Panc1 (cell line): ENCODE measurements around the gene ZKSCAN8. TPM values are rescaled to one million over a fixed set of nuclear protein-coding genes. Genes with fewer than 3 reads are reported as not detected.

ENCODE experiments used
- ATAC-seq: fragments of 200-7000 bp; cut with Tn5 transposase; 2 replicates; pipeline ENCODE4 v1.9.1; 2020; ENCODE audit warnings: mild to moderate bottlenecking, moderate library complexity
- BruUV-seq: library from RNA; stranded (reverse); fragments of 400-500 nt; replicated peaks from 2 replicates; lab custom pipeline; 2021; lab: Mats Ljungman, UMichigan
- CTCF ChIA-PET: fragments of 300-600 bp; sonication (Branson Sonifier 250); formaldehyde crosslinking; loops from one replicate; lab custom pipeline; 2022; ENCODE audit warnings: antibody characterized with exemption; lab: Charles Lee
- POLR2A ChIA-PET: fragments of 300-600 bp; sonication (Branson Sonifier 250); formaldehyde crosslinking; loops from one replicate; lab custom pipeline; 2022; ENCODE audit warnings: antibody characterized with exemption; lab: Charles Lee
- DNase-seq: peaks from one replicate; pipeline ENCODE4 v3.0.0-alpha.2; 2010; ENCODE audit warnings: low read depth, low spot score
- H3K27ac ChIP-seq: 2 replicates; pipeline ENCODE4 v1.5.1; 2011; ENCODE audit warnings: mild to moderate bottlenecking, low read length, inconsistent platforms
- H3K27me3 ChIP-seq: fragments of 200-500 bp; sonication (Bioruptor generic); 2 replicates; pipeline ENCODE4 v1.6.0; 2014; ENCODE audit warnings: low read length, inconsistent platforms; ENCODE audit not compliant: control insufficient read depth, insufficient read depth
- H3K36me3 ChIP-seq: fragments of 200-500 bp; sonication (Bioruptor generic); 2 replicates; pipeline ENCODE4 v1.5.1; 2014; ENCODE audit warnings: inconsistent platforms, mild to moderate bottlenecking, low read length, moderate library complexity; ENCODE audit not compliant: control insufficient read depth, insufficient read depth
- H3K4me1 ChIP-seq: 2 replicates; pipeline ENCODE4 v1.5.1; 2011; ENCODE audit warnings: inconsistent platforms, mild to moderate bottlenecking, low read length, moderate library complexity; ENCODE audit not compliant: control insufficient read depth, insufficient read depth
- H3K4me3 ChIP-seq, 2 experiments: 2 replicates each; pipeline ENCODE4 v1.5.1; 2011 to 2012; ENCODE audit warnings: low read depth in 2 of 2, low read length in 2 of 2, mild to moderate bottlenecking in 2 of 2, inconsistent platforms in 1 of 2, moderate library complexity in 1 of 2
- H3K9me3 ChIP-seq: fragments of 200-500 bp; sonication (Bioruptor generic); 2 replicates; pipeline ENCODE4 v1.5.1; 2014; ENCODE audit warnings: low read depth, mild to moderate bottlenecking, inconsistent platforms, low read length, moderate library complexity; ENCODE audit not compliant: control insufficient read depth, insufficient read depth
- POLR2AphosphoS5 ChIP-seq: IDR thresholded peaks from 2 replicates; pipeline ENCODE4 v1.6.1; 2012; ENCODE audit warnings: mild to moderate bottlenecking, low read depth, low read length, moderate library complexity
- SIN3A ChIP-seq: IDR thresholded peaks from 2 replicates; pipeline ENCODE4 v1.6.1; 2012; ENCODE audit warnings: low read depth, mild to moderate bottlenecking, low read length, moderate library complexity, borderline replicate concordance; ENCODE audit not compliant: insufficient read depth
- TCF7L2 ChIP-seq: IDR thresholded peaks from 2 replicates; pipeline ENCODE4 v1.6.1; 2011; ENCODE audit warnings: mild to moderate bottlenecking, low read depth, low read length, inconsistent platforms
- in situ Hi-C: cut with HindIII; loops from 2 replicates; pipeline ENCODE4 v1.10.0; 2016; ENCODE audit warnings: low sequenced_read_pairs, low pct_unique_long_range_greater_than_20kb
- intact Hi-C: fragments of 100-400 bp; cut with micrococcal nuclease; formaldehyde crosslinking; loops from one replicate; pipeline ENCODE4 v1.10.0; 2022; ENCODE audit not compliant: unreplicated experiment
- total RNA-seq: library from RNA; stranded (reverse); gene quantifications from one replicate; pipeline ENCODE4 v1.2.1, GENCODE V29; 2021; ENCODE audit not compliant: unreplicated experiment
- TF ChIP-seq, protein P1 (sequence below): fragments of 450-650 bp; IDR thresholded peaks from 2 replicates; pipeline ENCODE4 v1.5.1; 2017; ENCODE audit warnings: mild to moderate bottlenecking
- TF ChIP-seq, protein P2 (sequence below), 2 experiments: IDR thresholded peaks; 2 replicates each; pipeline ENCODE4 v1.6.1; 2011 to 2012; ENCODE audit warnings: low read depth in 2 of 2, control low read depth in 1 of 2, low read length in 1 of 2, mild to moderate bottlenecking in 1 of 2, moderate library complexity in 1 of 2; ENCODE audit not compliant: insufficient read depth in 1 of 2

ZKSCAN8 gene
- total RNA-seq, 1 experiment from 2014 or later, result 18.4 TPM

DNA sequence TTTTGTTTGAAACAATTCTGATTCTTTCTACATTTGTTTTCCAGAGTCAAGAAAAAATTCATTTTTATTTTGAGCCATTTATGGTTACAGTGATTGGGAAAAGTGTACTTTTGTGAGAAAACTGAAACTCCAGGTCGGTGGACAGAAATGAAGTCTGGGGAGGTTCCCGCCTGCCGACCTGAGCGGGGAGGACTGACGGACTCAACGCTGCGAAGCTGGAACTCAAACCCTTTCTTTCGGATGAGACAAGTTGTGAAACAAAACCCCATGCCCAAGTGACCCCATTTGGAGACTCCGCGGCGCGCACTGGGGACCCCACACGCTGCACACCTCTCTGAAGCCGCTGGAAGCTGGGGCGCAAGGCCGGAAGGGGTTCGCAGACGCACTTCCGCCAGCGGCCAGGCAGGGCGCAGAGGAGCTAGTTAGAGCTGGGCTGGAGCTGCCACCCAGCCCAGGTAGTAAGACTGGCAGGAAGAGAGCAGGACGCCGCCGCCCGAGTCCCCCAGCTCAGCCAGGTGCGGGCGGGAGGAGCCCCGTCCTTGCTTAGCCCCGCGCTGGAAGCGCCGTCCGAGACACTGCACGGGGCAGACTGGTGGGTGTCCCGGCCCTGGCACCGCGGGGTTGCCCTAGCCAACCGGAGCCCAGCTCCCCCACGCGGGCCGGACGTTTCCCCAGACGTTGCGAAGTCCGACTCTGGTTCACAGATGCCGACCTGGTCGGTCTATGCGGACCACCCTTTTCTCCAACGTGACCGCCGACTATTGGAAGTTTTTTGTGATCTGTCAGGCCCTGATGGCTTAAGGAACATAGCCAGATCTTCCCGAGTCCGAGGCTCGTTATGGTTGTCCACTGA, 37.1 kb upstream of the ZKSCAN8 start:
- Histone ChIP-seq H3K4me3 (peak overlapping the region; percentile 68 to 71), H3K9me3 (no peaks in the 10 kb centered on the region), H3K36me3 (no peaks in the 10 kb centered on the region), H3K27ac (peak overlapping the region; percentile 95), H3K27me3 (no peaks in the 10 kb centered on the region), H3K4me1 (peaks cover 9% of the 10 kb centered on the region)
- ChIA-PET POLR2A (interaction anchor here (0.5 kb wide), 1 partner anchor 268 kb away, joined by 7 read pairs; no protein-coding TSS in a partner anchor), CTCF (interaction anchor here (0.5 to 0.6 kb wide), 2 partner anchors 8 to 30 kb away, joined by 3 to 5 read pairs; no protein-coding TSS in a partner anchor)
- ATAC-seq, result peak; percentile 100
- TF ChIP-seq, protein P1, sequence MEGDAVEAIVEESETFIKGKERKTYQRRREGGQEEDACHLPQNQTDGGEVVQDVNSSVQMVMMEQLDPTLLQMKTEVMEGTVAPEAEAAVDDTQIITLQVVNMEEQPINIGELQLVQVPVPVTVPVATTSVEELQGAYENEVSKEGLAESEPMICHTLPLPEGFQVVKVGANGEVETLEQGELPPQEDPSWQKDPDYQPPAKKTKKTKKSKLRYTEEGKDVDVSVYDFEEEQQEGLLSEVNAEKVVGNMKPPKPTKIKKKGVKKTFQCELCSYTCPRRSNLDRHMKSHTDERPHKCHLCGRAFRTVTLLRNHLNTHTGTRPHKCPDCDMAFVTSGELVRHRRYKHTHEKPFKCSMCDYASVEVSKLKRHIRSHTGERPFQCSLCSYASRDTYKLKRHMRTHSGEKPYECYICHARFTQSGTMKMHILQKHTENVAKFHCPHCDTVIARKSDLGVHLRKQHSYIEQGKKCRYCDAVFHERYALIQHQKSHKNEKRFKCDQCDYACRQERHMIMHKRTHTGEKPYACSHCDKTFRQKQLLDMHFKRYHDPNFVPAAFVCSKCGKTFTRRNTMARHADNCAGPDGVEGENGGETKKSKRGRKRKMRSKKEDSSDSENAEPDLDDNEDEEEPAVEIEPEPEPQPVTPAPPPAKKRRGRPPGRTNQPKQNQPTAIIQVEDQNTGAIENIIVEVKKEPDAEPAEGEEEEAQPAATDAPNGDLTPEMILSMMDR, result peak; percentile 77
- TF ChIP-seq TCF7L2, result peak; percentile 39; the same call in 1 of the 2 replicates
- TF ChIP-seq, protein P2, sequence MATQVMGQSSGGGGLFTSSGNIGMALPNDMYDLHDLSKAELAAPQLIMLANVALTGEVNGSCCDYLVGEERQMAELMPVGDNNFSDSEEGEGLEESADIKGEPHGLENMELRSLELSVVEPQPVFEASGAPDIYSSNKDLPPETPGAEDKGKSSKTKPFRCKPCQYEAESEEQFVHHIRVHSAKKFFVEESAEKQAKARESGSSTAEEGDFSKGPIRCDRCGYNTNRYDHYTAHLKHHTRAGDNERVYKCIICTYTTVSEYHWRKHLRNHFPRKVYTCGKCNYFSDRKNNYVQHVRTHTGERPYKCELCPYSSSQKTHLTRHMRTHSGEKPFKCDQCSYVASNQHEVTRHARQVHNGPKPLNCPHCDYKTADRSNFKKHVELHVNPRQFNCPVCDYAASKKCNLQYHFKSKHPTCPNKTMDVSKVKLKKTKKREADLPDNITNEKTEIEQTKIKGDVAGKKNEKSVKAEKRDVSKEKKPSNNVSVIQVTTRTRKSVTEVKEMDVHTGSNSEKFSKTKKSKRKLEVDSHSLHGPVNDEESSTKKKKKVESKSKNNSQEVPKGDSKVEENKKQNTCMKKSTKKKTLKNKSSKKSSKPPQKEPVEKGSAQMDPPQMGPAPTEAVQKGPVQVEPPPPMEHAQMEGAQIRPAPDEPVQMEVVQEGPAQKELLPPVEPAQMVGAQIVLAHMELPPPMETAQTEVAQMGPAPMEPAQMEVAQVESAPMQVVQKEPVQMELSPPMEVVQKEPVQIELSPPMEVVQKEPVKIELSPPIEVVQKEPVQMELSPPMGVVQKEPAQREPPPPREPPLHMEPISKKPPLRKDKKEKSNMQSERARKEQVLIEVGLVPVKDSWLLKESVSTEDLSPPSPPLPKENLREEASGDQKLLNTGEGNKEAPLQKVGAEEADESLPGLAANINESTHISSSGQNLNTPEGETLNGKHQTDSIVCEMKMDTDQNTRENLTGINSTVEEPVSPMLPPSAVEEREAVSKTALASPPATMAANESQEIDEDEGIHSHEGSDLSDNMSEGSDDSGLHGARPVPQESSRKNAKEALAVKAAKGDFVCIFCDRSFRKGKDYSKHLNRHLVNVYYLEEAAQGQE (IDR thresholded peaks at IDR 0.05; ENCODE audit: insufficient read depth in 1 of 2, low read depth in 2 of 2, low read length in 1 of 2), result 0 out of 4 replicates have a peak, but pooled peaks of 1 of the 2 experiments have one; percentile 28
- TF ChIP-seq POLR2AphosphoS5, result peak; percentile 94
- peak; percentile 60; the same call in 1 of the 2 replicates for TF ChIP-seq SIN3A
- BruUV-seq, result no TSS peak
- in situ Hi-C loops (no loop called here), intact Hi-C loops (no loop called here)
- DNase-seq, result no peak

DNA sequence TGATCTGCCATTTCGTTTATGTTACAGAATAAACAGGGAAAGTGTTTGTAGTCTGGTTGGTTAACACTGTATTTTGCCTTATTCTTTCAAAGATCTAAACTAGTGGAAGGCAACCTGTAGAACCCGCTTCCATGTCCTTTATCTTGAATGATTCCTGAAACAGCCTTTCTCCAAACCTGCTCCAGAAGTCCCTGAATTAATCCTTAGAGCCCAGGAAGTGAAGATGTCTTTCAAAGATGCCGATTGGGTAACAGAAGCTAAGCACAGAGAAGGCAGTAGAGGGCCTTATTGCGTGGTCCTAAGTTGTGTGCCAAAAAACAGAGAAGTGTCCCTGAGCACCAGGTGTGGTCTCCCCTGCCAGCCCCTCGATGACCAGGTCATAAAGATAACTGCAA, 36.4 kb upstream of the ZKSCAN8 start:
- H3K4me1 ChIP-seq, result peaks cover 9% of the 10 kb centered on the region
- DNase-seq, result no peak
- in situ Hi-C loops (no loop called here), intact Hi-C loops (no loop called here)
- peak; percentile 47; the same call in 1 of the 2 replicates for ATAC-seq
- H3K4me3 ChIP-seq, result peak overlapping the region; percentile 68 to 71
- H3K27me3 ChIP-seq, result no peaks in the 10 kb centered on the region
- H3K27ac ChIP-seq, result peak overlapping the region; percentile 95
- CTCF ChIA-PET, result interaction anchor here (0.5 to 0.6 kb wide), 2 partner anchors 7 to 31 kb away, joined by 3 to 5 read pairs; no protein-coding TSS in a partner anchor
- H3K9me3 ChIP-seq, result no peaks in the 10 kb centered on the region
- POLR2A ChIA-PET, result no interaction called here
- H3K36me3 ChIP-seq, result no peaks in the 10 kb centered on the region
- no TSS peak for BruUV-seq
- TF ChIP-seq, protein P1, result no peak
- TF ChIP-seq SIN3A, result no peak
- TF ChIP-seq, protein P2 (IDR thresholded peaks at IDR 0.05; ENCODE audit: insufficient read depth in 1 of 2, low read depth in 2 of 2, low read length in 1 of 2), result no peak
- TF ChIP-seq TCF7L2, result no peak
- no peak for TF ChIP-seq POLR2AphosphoS5
